C4-2B (cell line): ENCODE results near the gene POLN.

ENCODE experiments used
- H3K27ac ChIP-seq: fragments of 450-650 bp; 2 replicates; pipeline ENCODE4 v1.5.1; 2017
- CTCF ChIP-seq: fragments of 450-650 bp; conservative IDR thresholded peaks from 2 replicates; pipeline ENCODE4 v1.5.1; 2017; ENCODE audit warnings: mild to moderate bottlenecking
- ZFX ChIP-seq: fragments of 450-650 bp; IDR thresholded peaks from 2 replicates; pipeline ENCODE4 v1.6.1; 2017

POLN gene

GRCh38 chr4:2061186-2062131, 180.5 kb downstream of the POLN start:
- no peak overlapping the region for H3K27ac ChIP-seq
- TF ChIP-seq ZFX, result no peak
- TF ChIP-seq CTCF, result no peak

GRCh38 chr4:2060611-2061185, 181.2 kb downstream of the POLN start:
- no peak overlapping the region for H3K27ac ChIP-seq
- TF ChIP-seq ZFX (no peak), CTCF (no peak)

GRCh38 chr4:2059726-2060602, 182.0 kb downstream of the POLN start:
- no peak overlapping the region for H3K27ac ChIP-seq
- TF ChIP-seq ZFX (peak; percentile 37; the same call in 1 of the 2 replicates), CTCF (no peak)

GRCh38 chr4:2059046-2059725, 182.7 kb downstream of the POLN start, which contains the start of gene NAT8L:
Gene NAT8L (plus strand): TSS chr4:2059327. CDS start chr4:2059512, 185 bp downstream.
- no peak for TF ChIP-seq CTCF
- no peak for TF ChIP-seq ZFX
- no peak within 1 kb of the TSS for H3K27ac ChIP-seq

GRCh38 chr4:2058264-2059045, 183.5 kb downstream of the POLN start:
- H3K27ac ChIP-seq, result no peak overlapping the region
- no peak for TF ChIP-seq CTCF

GRCh38 chr4:2057382-2058065, 184.4 kb downstream of the POLN start:
- TF ChIP-seq ZFX (no peak), CTCF (no peak)

More at GRCh38 chr4:2057382-2058065, 184.4 kb downstream of the POLN start:
- no peak overlapping the region for H3K27ac ChIP-seq
